ENCODE data around the gene CDKN1C.

CDKN1C gene

DNA sequence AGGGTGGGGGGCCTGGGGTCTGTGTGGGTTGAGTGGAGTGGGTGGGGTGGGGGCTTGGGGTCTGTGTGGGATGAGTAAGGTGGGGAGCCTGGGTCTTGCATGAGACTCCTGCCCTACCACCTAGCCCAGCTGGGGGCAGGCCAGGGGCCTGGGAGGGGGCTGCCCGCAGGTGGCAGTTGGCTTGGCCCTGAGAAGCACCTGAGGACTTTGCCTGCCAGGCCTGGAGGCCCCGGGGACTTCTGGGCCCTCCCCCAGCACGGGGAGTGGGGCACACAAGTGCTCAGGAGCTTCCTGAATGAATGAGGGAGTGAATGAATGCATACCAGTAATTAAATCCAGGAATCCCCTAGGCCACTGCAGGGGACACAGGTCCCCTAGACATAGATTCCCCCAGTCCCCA lies 37.1 kb upstream of the CDKN1C start:
- Histone ChIP-seq H3K9me3 (ENCODE audit: control insufficient read depth, insufficient read depth, low read length) (no peaks in the 10 kb centered on the region), H3K36me3 (ENCODE audit: control insufficient read depth, insufficient read depth, low read length) (no peaks in the 10 kb centered on the region), H3K4me1 (ENCODE audit: control insufficient read depth, insufficient read depth, low read length) (no peaks in the 10 kb centered on the region), H3K4me3 (ENCODE audit: low read length) (no peak overlapping the region), H3K27ac (ENCODE audit: low read length) (no peak overlapping the region), H3K27me3 (ENCODE audit: control insufficient read depth, insufficient read depth, low read length) (peaks cover 2% of the 10 kb centered on the region; the same call in 1 of the 2 replicates)
- no peak for DNase-seq (ENCODE audit: low read depth, low spot score)
- WGBS (ENCODE audit: insufficient coverage, insufficient read length): no CpG with 5 or more reads among the region's 3 CpGs

DNA sequence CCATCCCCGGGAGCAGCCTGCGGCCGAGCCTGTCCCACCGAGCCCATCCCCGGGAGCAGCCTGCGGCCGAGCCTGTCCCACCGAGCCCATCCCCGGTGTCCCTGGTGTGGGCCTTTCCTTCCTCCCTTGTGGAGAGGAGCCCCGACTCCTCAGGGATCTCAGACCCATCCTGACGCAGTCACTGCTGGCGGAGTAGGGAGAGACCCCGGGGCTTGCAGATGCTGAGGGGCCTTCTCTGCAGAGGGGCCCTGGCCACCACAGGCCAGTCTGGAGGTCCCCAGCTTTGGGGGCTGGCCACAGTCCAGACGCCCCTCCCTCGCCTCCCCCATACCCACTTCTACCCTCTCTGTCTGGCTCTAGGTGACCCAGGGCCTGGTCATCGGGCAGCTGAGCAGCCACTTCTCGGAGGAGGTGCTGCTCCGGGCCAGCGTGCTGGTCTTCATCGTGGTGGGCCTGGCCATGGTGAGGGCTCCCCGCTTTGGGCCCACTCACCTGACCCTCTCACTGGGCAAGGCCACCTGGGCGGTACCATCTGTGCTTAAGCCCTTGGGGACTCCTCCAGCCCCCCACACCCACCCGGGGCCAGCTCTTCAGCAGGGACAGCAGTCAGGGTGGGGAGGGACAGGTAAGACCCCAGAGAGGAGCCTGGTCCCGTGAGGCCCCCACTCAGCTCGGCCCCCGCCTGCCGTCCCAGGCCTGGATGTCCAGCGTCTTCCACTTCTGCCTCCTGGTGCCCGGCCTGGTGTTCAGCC lies 36.3 kb upstream of the CDKN1C start:
- H3K4me3 ChIP-seq (ENCODE audit: low read length): no peak overlapping the region
- H3K27me3 ChIP-seq (ENCODE audit: control insufficient read depth, insufficient read depth, low read length): no peaks in the 10 kb centered on the region
- H3K4me1 ChIP-seq (ENCODE audit: control insufficient read depth, insufficient read depth, low read length): no peaks in the 10 kb centered on the region
- no peaks in the 10 kb centered on the region for H3K9me3 ChIP-seq (ENCODE audit: control insufficient read depth, insufficient read depth, low read length)
- no peak for DNase-seq (ENCODE audit: low read depth, low spot score)
- H3K27ac ChIP-seq (ENCODE audit: low read length): no peak overlapping the region
- H3K36me3 ChIP-seq (ENCODE audit: control insufficient read depth, insufficient read depth, low read length): no peaks in the 10 kb centered on the region
- WGBS (ENCODE audit: insufficient coverage, insufficient read length): no CpG with 5 or more reads among the region's 29 CpGs

DNA sequence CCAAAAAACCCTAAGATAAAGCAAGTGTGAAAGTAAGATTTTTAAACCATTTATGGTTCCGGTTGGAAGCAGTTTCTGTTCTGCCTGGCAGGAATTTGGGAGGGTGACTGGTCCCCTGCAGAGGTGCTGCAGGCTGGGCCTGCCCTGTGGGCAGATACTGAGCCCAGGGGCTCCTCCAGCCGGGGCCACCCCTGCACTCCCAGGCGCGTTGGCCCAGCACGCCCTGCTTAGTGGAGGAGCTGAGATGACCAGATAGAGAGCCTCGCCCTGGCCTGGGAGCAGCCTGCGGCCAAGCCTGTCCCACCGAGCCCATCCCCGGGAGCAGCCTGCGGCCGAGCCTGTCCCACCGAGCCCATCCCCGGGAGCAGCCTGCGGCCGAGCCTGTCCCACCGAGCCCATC lies 35.7 kb upstream of the CDKN1C start:
- H3K36me3 ChIP-seq (ENCODE audit: control insufficient read depth, insufficient read depth, low read length): no peaks in the 10 kb centered on the region
- no peaks in the 10 kb centered on the region for H3K4me1 ChIP-seq (ENCODE audit: control insufficient read depth, insufficient read depth, low read length)
- H3K27me3 ChIP-seq (ENCODE audit: control insufficient read depth, insufficient read depth, low read length): no peaks in the 10 kb centered on the region
- H3K9me3 ChIP-seq (ENCODE audit: control insufficient read depth, insufficient read depth, low read length): no peaks in the 10 kb centered on the region
- WGBS (ENCODE audit: insufficient coverage, insufficient read length): no CpG with 5 or more reads among the region's 16 CpGs
- no peak for DNase-seq (ENCODE audit: low read depth, low spot score)
- no peak overlapping the region for H3K4me3 ChIP-seq (ENCODE audit: low read length)
- H3K27ac ChIP-seq (ENCODE audit: low read length): no peak overlapping the region

DNA sequence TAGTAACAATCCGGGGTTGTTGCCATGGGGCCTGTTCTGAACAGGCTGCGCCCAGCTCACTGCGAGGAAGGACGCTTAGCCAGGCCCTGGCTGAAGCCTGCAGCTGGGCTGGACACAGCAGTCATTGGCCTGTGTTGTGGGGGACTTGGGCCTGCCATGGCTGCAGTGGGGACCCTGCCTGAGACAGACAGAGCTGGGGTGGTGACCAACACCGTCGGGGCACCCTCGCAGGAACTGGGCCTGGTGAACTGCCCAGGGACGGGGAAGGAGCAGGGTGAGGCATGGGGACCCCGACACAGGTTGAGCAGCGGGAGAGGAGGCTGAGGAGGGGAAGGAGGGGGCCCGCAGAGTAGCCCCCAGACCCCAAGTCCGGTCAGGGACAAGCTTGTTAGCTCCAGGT lies 34.8 kb upstream of the CDKN1C start:
- no CpG with 5 or more reads among the region's 12 CpGs for WGBS (ENCODE audit: insufficient coverage, insufficient read length)
- no peak overlapping the region for H3K27ac ChIP-seq (ENCODE audit: low read length)
- no peaks in the 10 kb centered on the region for H3K9me3 ChIP-seq (ENCODE audit: control insufficient read depth, insufficient read depth, low read length)
- H3K27me3 ChIP-seq (ENCODE audit: control insufficient read depth, insufficient read depth, low read length): no peaks in the 10 kb centered on the region
- H3K36me3 ChIP-seq (ENCODE audit: control insufficient read depth, insufficient read depth, low read length): no peaks in the 10 kb centered on the region
- H3K4me1 ChIP-seq (ENCODE audit: control insufficient read depth, insufficient read depth, low read length): no peaks in the 10 kb centered on the region
- H3K4me3 ChIP-seq (ENCODE audit: low read length): no peak overlapping the region
- no peak for DNase-seq (ENCODE audit: low read depth, low spot score)

DNA sequence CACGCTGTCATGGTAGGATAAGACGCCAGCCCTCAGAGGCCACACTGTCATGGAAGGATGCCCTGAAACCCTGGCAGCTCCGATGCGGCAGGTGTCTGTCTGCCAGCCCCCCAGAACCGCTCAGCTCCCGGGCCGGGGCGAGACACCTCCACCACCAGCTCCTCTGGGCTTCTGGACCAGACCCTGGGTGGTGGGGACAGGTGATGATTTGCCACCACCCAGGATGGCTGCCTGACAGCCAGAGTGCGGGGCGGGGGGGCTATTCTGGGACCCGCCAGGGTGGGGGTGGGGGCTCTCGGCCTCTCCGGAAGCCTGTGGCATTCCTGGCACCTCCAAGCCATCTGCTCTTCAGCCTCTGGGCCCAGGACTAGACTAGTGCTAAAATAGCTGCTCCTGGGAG lies 34.3 kb upstream of the CDKN1C start:
- no CpG with 5 or more reads among the region's 13 CpGs for WGBS (ENCODE audit: insufficient coverage, insufficient read length)
- H3K27me3 ChIP-seq (ENCODE audit: control insufficient read depth, insufficient read depth, low read length): no peaks in the 10 kb centered on the region
- H3K4me3 ChIP-seq (ENCODE audit: low read length): no peak overlapping the region
- no peaks in the 10 kb centered on the region for H3K4me1 ChIP-seq (ENCODE audit: control insufficient read depth, insufficient read depth, low read length)
- no peaks in the 10 kb centered on the region for H3K36me3 ChIP-seq (ENCODE audit: control insufficient read depth, insufficient read depth, low read length)
- no peaks in the 10 kb centered on the region for H3K9me3 ChIP-seq (ENCODE audit: control insufficient read depth, insufficient read depth, low read length)
- DNase-seq (ENCODE audit: low read depth, low spot score): no peak
- H3K27ac ChIP-seq (ENCODE audit: low read length): no peak overlapping the region

DNA sequence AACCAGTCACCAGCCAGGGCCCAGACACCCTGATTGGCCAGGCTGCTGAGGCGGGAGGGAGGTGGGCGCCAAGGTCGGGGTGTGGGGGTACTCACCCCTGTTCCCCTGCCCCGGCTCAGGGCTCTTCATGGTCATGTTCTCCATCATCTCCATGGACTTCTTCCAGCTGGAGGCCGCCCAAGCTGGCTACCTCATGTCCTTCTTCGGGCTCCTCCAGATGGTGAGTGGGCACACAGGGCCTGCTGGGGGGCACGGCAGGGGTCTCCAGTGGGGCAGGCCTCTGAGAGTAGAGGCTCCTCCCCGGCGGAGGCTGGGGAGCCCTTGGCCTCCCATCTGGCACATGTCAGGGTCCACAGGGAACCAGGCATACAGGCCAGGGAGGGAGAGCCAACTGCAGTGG lies 33.6 kb upstream of the CDKN1C start:
- Histone ChIP-seq H3K9me3 (ENCODE audit: control insufficient read depth, insufficient read depth, low read length) (no peaks in the 10 kb centered on the region), H3K27me3 (ENCODE audit: control insufficient read depth, insufficient read depth, low read length) (no peaks in the 10 kb centered on the region), H3K4me1 (ENCODE audit: control insufficient read depth, insufficient read depth, low read length) (no peaks in the 10 kb centered on the region), H3K27ac (ENCODE audit: low read length) (no peak overlapping the region), H3K36me3 (ENCODE audit: control insufficient read depth, insufficient read depth, low read length) (no peaks in the 10 kb centered on the region), H3K4me3 (ENCODE audit: low read length) (no peak overlapping the region)
- no CpG with 5 or more reads among the region's 9 CpGs for WGBS (ENCODE audit: insufficient coverage, insufficient read length)
- no peak for DNase-seq (ENCODE audit: low read depth, low spot score)

DNA sequence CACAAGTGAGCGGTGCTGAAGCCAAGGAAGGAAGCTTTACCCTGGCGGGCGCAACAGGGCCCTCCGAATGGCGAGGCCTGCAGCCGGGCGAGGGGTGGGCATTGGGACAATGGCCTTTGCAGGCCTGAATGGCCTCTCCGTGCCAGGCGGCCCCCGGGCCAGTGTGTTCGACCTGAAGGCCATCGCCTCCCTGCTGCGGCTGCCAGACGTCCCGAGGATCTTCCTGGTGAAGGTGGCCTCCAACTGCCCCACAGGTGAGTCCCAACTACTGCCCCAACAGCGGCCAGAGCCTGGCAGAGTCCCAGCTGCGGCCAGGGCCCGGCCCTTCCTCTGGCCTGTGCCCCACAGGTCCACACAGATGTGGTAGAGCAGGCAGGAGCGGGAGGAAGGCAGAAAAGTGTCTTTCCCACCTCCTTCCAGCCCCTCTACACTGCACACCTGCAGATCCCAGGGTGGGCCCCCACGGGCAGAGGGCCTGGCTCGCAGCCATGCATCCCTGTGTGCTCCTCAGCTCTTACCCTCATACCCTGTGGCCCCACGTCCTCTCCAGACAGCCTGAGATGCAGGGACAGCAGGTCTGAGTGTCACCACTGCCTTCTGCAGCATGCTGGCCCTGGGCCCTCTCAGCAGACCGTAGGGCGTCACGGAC lies 32.4 kb upstream of the CDKN1C start:
- no peaks in the 10 kb centered on the region for H3K27me3 ChIP-seq (ENCODE audit: control insufficient read depth, insufficient read depth, low read length)
- WGBS (ENCODE audit: insufficient coverage, insufficient read length): no CpG with 5 or more reads among the region's 25 CpGs
- H3K27ac ChIP-seq (ENCODE audit: low read length): no peak overlapping the region
- no peaks in the 10 kb centered on the region for H3K9me3 ChIP-seq (ENCODE audit: control insufficient read depth, insufficient read depth, low read length)
- H3K4me1 ChIP-seq (ENCODE audit: control insufficient read depth, insufficient read depth, low read length): no peaks in the 10 kb centered on the region
- no peak overlapping the region for H3K4me3 ChIP-seq (ENCODE audit: low read length)
- no peaks in the 10 kb centered on the region for H3K36me3 ChIP-seq (ENCODE audit: control insufficient read depth, insufficient read depth, low read length)
- no peak for DNase-seq (ENCODE audit: low read depth, low spot score)

DNA sequence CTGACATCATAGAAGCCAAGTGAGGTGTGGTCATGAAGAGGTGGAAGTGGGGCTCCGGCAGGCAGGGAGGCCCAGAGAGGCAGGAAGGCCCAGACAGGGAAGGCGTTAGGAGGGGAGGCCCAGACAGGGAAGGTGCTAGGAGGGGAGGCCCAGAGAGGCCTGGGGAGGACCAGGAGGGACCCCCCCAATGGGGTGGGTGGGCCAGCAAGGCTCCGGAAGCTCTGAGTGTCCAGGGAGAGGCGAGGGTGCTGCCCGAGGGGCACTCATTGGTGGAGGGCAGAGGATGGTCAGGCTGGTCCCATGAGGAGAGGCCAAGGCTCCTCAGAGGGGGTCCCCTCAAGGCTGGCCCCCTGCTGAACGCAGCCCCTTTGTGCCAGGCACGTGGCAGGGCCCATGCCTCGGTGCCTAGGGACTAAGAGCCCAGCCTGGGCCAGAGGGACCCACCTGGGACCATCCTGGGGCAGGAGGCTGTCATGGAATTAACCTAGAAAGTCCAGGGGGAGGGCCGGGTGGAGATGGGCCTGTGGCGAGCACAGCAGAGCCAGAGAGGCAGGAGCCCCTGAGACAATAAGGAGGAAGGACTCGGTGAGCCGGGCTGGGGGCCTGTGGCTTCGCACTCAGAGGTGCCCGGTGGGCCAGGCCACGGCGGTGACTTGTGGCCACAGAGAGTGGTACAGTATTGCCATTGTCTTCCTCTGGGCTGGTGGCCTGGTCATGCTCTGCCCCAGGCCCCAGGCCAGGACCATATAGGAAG lies 31.5 kb upstream of the CDKN1C start:
- Histone ChIP-seq H3K4me3 (ENCODE audit: low read length) (no peak overlapping the region), H3K36me3 (ENCODE audit: control insufficient read depth, insufficient read depth, low read length) (no peaks in the 10 kb centered on the region), H3K27ac (ENCODE audit: low read length) (no peak overlapping the region), H3K9me3 (ENCODE audit: control insufficient read depth, insufficient read depth, low read length) (no peaks in the 10 kb centered on the region), H3K27me3 (ENCODE audit: control insufficient read depth, insufficient read depth, low read length) (no peaks in the 10 kb centered on the region), H3K4me1 (ENCODE audit: control insufficient read depth, insufficient read depth, low read length) (peaks cover 2% of the 10 kb centered on the region; the same call in 1 of the 2 replicates)
- WGBS (ENCODE audit: insufficient coverage, insufficient read length): no CpG with 5 or more reads among the region's 16 CpGs
- no peak for DNase-seq (ENCODE audit: low read depth, low spot score)

DNA sequence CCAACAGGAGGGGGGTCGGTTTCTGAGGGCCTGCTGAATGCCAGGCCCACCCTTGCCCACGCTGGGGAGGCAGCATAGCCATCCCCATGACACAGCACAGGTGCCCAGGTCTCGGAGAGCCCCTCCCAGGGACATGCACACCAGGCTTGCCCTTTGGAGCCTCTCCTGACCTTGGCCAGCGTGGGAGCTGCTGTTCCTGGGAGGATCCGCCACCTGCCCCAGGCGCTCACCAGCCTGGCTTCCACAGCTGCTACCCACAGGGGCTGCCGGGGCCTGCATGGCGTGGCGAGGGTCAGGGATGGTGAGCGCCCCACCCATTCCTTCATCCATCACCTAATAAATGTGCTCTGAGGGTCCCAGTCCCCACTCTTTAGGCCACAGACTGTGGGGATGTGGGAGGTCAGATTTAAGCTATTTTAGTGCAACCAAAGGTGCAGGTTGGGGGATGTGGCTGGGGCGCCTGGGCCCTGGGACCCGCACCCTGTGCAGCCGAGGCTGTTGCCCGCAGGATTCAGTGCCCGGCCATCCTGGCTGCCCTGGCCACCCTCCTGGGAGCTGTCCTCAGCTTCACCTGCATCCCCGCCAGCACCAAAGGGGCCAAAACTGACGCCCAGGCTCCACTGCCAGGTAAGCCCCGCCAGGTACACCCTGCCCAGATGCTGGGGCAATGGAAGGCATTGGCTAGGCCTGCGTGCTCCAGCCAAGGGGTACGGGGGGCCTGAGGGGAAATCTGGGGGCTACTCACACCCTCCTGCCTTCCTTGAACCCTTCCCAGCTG lies 30.7 kb upstream of the CDKN1C start:
- H3K27ac ChIP-seq (ENCODE audit: low read length): no peak overlapping the region
- no peak overlapping the region for H3K4me3 ChIP-seq (ENCODE audit: low read length)
- no peaks in the 10 kb centered on the region for H3K36me3 ChIP-seq (ENCODE audit: control insufficient read depth, insufficient read depth, low read length)
- H3K4me1 ChIP-seq (ENCODE audit: control insufficient read depth, insufficient read depth, low read length): peaks cover 2% of the 10 kb centered on the region; the same call in 1 of the 2 replicates
- H3K9me3 ChIP-seq (ENCODE audit: control insufficient read depth, insufficient read depth, low read length): no peaks in the 10 kb centered on the region
- H3K27me3 ChIP-seq (ENCODE audit: control insufficient read depth, insufficient read depth, low read length): no peaks in the 10 kb centered on the region
- no peak for DNase-seq (ENCODE audit: low read depth, low spot score)
- no CpG with 5 or more reads among the region's 20 CpGs for WGBS (ENCODE audit: insufficient coverage, insufficient read length)

DNA sequence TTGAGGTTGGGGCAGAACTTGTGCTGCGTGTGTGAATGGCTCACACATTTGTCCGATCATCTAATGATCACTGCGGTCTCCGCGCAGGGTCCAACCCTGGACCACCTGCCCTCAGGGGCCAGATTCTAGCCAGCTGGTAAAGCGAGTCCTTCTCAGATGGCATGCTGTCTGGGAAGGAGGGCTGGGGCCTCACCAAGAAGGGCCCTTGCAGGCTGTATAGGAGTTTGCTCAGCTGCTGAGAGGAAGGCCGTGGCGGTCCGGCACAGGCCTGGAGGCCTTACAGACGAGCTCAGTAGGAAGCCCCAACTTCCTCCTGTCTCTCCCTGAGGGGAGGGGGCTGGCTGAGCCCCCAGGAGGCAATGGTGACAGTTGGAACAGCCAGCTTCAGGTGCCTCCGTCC lies 29.9 kb upstream of the CDKN1C start:
- no peaks in the 10 kb centered on the region for H3K27me3 ChIP-seq (ENCODE audit: control insufficient read depth, insufficient read depth, low read length)
- H3K4me1 ChIP-seq (ENCODE audit: control insufficient read depth, insufficient read depth, low read length): peaks cover 2% of the 10 kb centered on the region; the same call in 1 of the 2 replicates
- H3K27ac ChIP-seq (ENCODE audit: low read length): no peak overlapping the region
- H3K36me3 ChIP-seq (ENCODE audit: control insufficient read depth, insufficient read depth, low read length): no peaks in the 10 kb centered on the region
- no peak overlapping the region for H3K4me3 ChIP-seq (ENCODE audit: low read length)
- no peaks in the 10 kb centered on the region for H3K9me3 ChIP-seq (ENCODE audit: control insufficient read depth, insufficient read depth, low read length)
- DNase-seq (ENCODE audit: low read depth, low spot score): no peak
- no CpG with 5 or more reads among the region's 11 CpGs for WGBS (ENCODE audit: insufficient coverage, insufficient read length)

All from iPS DF 6.9 (cell line).